ENCODE measurements around the gene TMCO4.

TMCO4 gene

GRCh38 chr1:19650416-19651140 is 149.1 kb downstream of the TMCO4 start:
- no peak for TF ChIP-seq FOXM1 (IDR thresholded peaks at IDR 0.05; ENCODE audit: borderline replicate concordance, low read depth)
- no peak for TF ChIP-seq CREB1 (IDR thresholded peaks at IDR 0.05; ENCODE audit: low read depth)
- TF ChIP-seq REST (IDR thresholded peaks at IDR 0.05; ENCODE audit: low read depth), result no peak
- TF ChIP-seq TAF1 (IDR thresholded peaks at IDR 0.05; ENCODE audit: low read depth), result no peak
- TF ChIP-seq MAX (IDR thresholded peaks at IDR 0.05), result no peak
- no peak for TF ChIP-seq TEAD4 (IDR thresholded peaks at IDR 0.05)

GRCh38 chr1:19648689-19649088 is 151.0 kb downstream of the TMCO4 start:
- TF ChIP-seq NFIC (IDR thresholded peaks at IDR 0.05) (no peak), RAD21 (IDR thresholded peaks at IDR 0.05; ENCODE audit: low read depth) (peak; percentile 23; the same call in 1 of the 2 replicates)

GRCh38 chr1:19648239-19648638 is 151.5 kb downstream of the TMCO4 start:
- TF ChIP-seq USF1 (IDR thresholded peaks at IDR 0.05) (no peak), TCF12 (IDR thresholded peaks at IDR 0.05; ENCODE audit: low read depth) (no peak)

GRCh38 chr1:19647643-19648042 is 152.1 kb downstream of the TMCO4 start:
- TF ChIP-seq EP300 (IDR thresholded peaks at IDR 0.05; ENCODE audit: borderline replicate concordance) (no peak), YY1 (IDR thresholded peaks at IDR 0.05; ENCODE audit: low read depth) (no peak), USF1 (IDR thresholded peaks at IDR 0.05) (no peak), NFIC (IDR thresholded peaks at IDR 0.05) (no peak), ZBTB7A (IDR thresholded peaks at IDR 0.05; ENCODE audit: low read depth) (no peak), FOXM1 (IDR thresholded peaks at IDR 0.05; ENCODE audit: borderline replicate concordance, low read depth) (no peak), CREB1 (IDR thresholded peaks at IDR 0.05; ENCODE audit: low read depth) (no peak), CEBPB (IDR thresholded peaks at IDR 0.05) (no peak), RAD21 (IDR thresholded peaks at IDR 0.05; ENCODE audit: low read depth) (no peak), MAX (IDR thresholded peaks at IDR 0.05) (no peak), TEAD4 (IDR thresholded peaks at IDR 0.05) (no peak), TAF1 (IDR thresholded peaks at IDR 0.05; ENCODE audit: low read depth) (no peak), EGR1 (IDR thresholded peaks at IDR 0.05) (no peak), TCF12 (IDR thresholded peaks at IDR 0.05; ENCODE audit: low read depth) (no peak), REST (IDR thresholded peaks at IDR 0.05; ENCODE audit: low read depth) (no peak)

- TF ChIP-seq RAD21 (IDR thresholded peaks at IDR 0.05; ENCODE audit: low read depth), result no peak
- TF ChIP-seq FOXM1 (IDR thresholded peaks at IDR 0.05; ENCODE audit: borderline replicate concordance, low read depth), result no peak
- no peak for TF ChIP-seq MAX (IDR thresholded peaks at IDR 0.05)
Observed at GRCh38 chr1:19646377-19647319, 153.1 kb downstream of the TMCO4 start.
